DOHH2 (cell line): ENCODE data around the gene TPD52L2.

Source experiments
- H3F3A ChIP-seq: fragments of 200-600 bp; sonication (generic), shearing (Covaris generic); 2 replicates; pipeline ENCODE4 v1.6.0; 2016; ENCODE audit warnings: antibody characterized with exemption, mild to moderate bottlenecking; ENCODE audit not compliant: control insufficient read depth, insufficient read depth
- H3K27ac ChIP-seq: fragments of 200-600 bp; sonication (generic); 2 replicates; pipeline ENCODE4 v1.5.1; 2014; ENCODE audit warnings: low read depth, mild to moderate bottlenecking, low read length, moderate library complexity
- H3K27me3 ChIP-seq: fragments of 200-600 bp; sonication (generic); 2 replicates; pipeline ENCODE4 v1.6.1; 2014; ENCODE audit warnings: mild to moderate bottlenecking, low read length, mixed read lengths; ENCODE audit not compliant: control insufficient read depth
- H3K36me3 ChIP-seq: fragments of 200-600 bp; sonication (generic); 2 replicates; pipeline ENCODE4 v1.6.1; 2014; ENCODE audit warnings: mild to moderate bottlenecking, low read length, moderate library complexity, mixed read lengths; ENCODE audit not compliant: control insufficient read depth
- H3K4me1 ChIP-seq: fragments of 200-600 bp; sonication (generic); 2 replicates; pipeline ENCODE4 v1.6.1; 2014; ENCODE audit warnings: mild to moderate bottlenecking, low read length, mixed read lengths; ENCODE audit not compliant: control insufficient read depth
- H3K4me2 ChIP-seq: fragments of 200-600 bp; sonication (generic); 2 replicates; pipeline ENCODE4 v1.6.0; 2014; ENCODE audit warnings: mild to moderate bottlenecking, low read length, moderate library complexity
- H3K4me3 ChIP-seq: fragments of 200-600 bp; sonication (generic); 2 replicates; pipeline ENCODE4 v1.5.1; 2014; ENCODE audit warnings: mild to moderate bottlenecking, low read length, mixed read lengths
- H3K79me2 ChIP-seq: fragments of 200-600 bp; sonication (generic); 2 replicates; pipeline ENCODE4 v1.6.1; 2014; ENCODE audit warnings: mild to moderate bottlenecking, low read length, mixed read lengths; ENCODE audit not compliant: control insufficient read depth
- H3K9me2 ChIP-seq: fragments of 200-600 bp; sonication (generic); replicated peaks from 2 replicates; pipeline ENCODE4 v1.6.1; 2014; ENCODE audit warnings: mild to moderate bottlenecking, low read length, mixed read lengths; ENCODE audit not compliant: control insufficient read depth
- H3K9me3 ChIP-seq: fragments of 200-600 bp; sonication (generic); 2 replicates; pipeline ENCODE4 v1.6.1; 2014; ENCODE audit warnings: antibody characterized with exemption, low read length, mixed read lengths; ENCODE audit not compliant: control insufficient read depth, insufficient read depth
- H4K20me1 ChIP-seq: fragments of 200-600 bp; sonication (generic); 2 replicates; pipeline ENCODE4 v1.6.0; 2014; ENCODE audit warnings: low read depth, mild to moderate bottlenecking, antibody characterized with exemption, low read length, moderate library complexity; ENCODE audit not compliant: control insufficient read depth, insufficient read depth
- CTCF ChIP-seq: fragments of 200-600 bp; sonication (generic); IDR thresholded peaks from one replicate; pipeline ENCODE4 v1.5.1; 2014; ENCODE audit warnings: antibody characterized with exemption, mild to moderate bottlenecking, low read depth, low read length; ENCODE audit not compliant: poor library complexity, severe bottlenecking
- EZH2phosphoT487 ChIP-seq: fragments of 200-600 bp; sonication (generic); IDR thresholded peaks from 2 replicates; pipeline ENCODE4 v1.6.1; 2017; ENCODE audit warnings: borderline replicate concordance, mild to moderate bottlenecking, antibody characterized with exemption, low read length, moderate library complexity, mixed read lengths

TPD52L2 gene

GRCh38 chr20:63881451-63882226 is 16.6 kb downstream of the TPD52L2 start:
- H4K20me1 ChIP-seq, result no peaks in the 10 kb centered on the region
- H3F3A ChIP-seq, result no peaks in the 10 kb centered on the region
- no peak for TF ChIP-seq CTCF
- no peak for TF ChIP-seq EZH2phosphoT487
- H3K4me1 ChIP-seq, result no peaks in the 10 kb centered on the region
- H3K79me2 ChIP-seq, result peaks cover 17% of the 10 kb centered on the region
- H3K36me3 ChIP-seq, result peaks cover 50% of the 10 kb centered on the region
- no peaks in the 10 kb centered on the region for H3K9me2 ChIP-seq
- H3K9me3 ChIP-seq, result 0 out of 2 replicates have a peak, but pooled peaks cover 3% of the 10 kb centered on the region
- H3K27ac ChIP-seq, result no peak overlapping the region
- no peaks in the 10 kb centered on the region for H3K27me3 ChIP-seq
- H3K4me2 ChIP-seq, result no peak overlapping the region
- no peak overlapping the region for H3K4me3 ChIP-seq

GRCh38 chr20:63882257-63883200 is 17.5 kb downstream of the TPD52L2 start:
- Histone ChIP-seq H3F3A (no peaks in the 10 kb centered on the region), H3K4me2 (no peak overlapping the region), H3K4me3 (no peak overlapping the region), H3K9me3 (0 out of 2 replicates have a peak, but pooled peaks cover 3% of the 10 kb centered on the region), H3K4me1 (no peaks in the 10 kb centered on the region), H3K27me3 (no peaks in the 10 kb centered on the region), H3K79me2 (peaks cover 13% of the 10 kb centered on the region; the same call in 1 of the 2 replicates), H4K20me1 (no peaks in the 10 kb centered on the region), H3K9me2 (no peaks in the 10 kb centered on the region), H3K36me3 (peaks cover 52% of the 10 kb centered on the region), H3K27ac (no peak overlapping the region)
- no peak for TF ChIP-seq EZH2phosphoT487
- no peak for TF ChIP-seq CTCF

- Histone ChIP-seq H3K36me3 (peaks cover 49% of the 10 kb centered on the region), H3K27me3 (no peaks in the 10 kb centered on the region), H3K9me2 (no peaks in the 10 kb centered on the region), H3K4me2 (no peak overlapping the region), H3K4me3 (no peak overlapping the region), H4K20me1 (no peaks in the 10 kb centered on the region), H3K4me1 (no peaks in the 10 kb centered on the region), H3K27ac (no peak overlapping the region), H3K79me2 (peaks cover 6% of the 10 kb centered on the region; the same call in 1 of the 2 replicates), H3K9me3 (0 out of 2 replicates have a peak, but pooled peaks cover 3% of the 10 kb centered on the region), H3F3A (no peaks in the 10 kb centered on the region)
- TF ChIP-seq EZH2phosphoT487 (no peak), CTCF (no peak)
Observed at GRCh38 chr20:63883201-63883593, 18.1 kb downstream of the TPD52L2 start.
